GM12878 (cell line): ENCODE measurements around the gene EGFL8. TPM values are rescaled to one million over a fixed set of nuclear protein-coding genes. Genes with fewer than 3 reads are reported as not detected.

Source experiments
- ATAC-seq: fragments of 200-7000 bp; cut with Tn5 transposase; 3 replicates; pipeline ENCODE4 v1.9.1; 2020; ENCODE audit warnings: mild to moderate bottlenecking, moderate library complexity
- BruUV-seq: library from RNA; stranded (reverse); fragments of 400-500 nt; replicated peaks from 2 replicates; lab custom pipeline; 2021; lab: Mats Ljungman, UMichigan
- CTCF ChIA-PET: fragments of 300-600 bp; sonication (Branson Sonifier 250); formaldehyde crosslinking; extraction: SDS; loops from one replicate; lab custom pipeline; 2021; ENCODE audit warnings: inconsistent platforms; lab: Yijun Ruan, JAX
- POLR2A ChIA-PET: fragments of 350-600 bp; formaldehyde crosslinking; extraction: SDS; loops from one replicate; lab custom pipeline; 2021; ENCODE audit warnings: inconsistent platforms; lab: Charles Lee
- RAD21 ChIA-PET: fragments of 300-600 bp; sonication (Branson Sonifier 250); formaldehyde crosslinking; loops from one replicate; lab custom pipeline; 2023; ENCODE audit warnings: antibody characterized with exemption; ENCODE audit not compliant: unreplicated experiment; lab: Charles Lee
- SMC1A ChIA-PET: fragments of 300-600 bp; sonication (Branson Sonifier 250); formaldehyde crosslinking; loops from one replicate; lab custom pipeline; 2023; ENCODE audit not compliant: unreplicated experiment, uncharacterized antibody; lab: Charles Lee
- DNase-seq: peaks from one replicate; pipeline ENCODE4 v3.0.0-alpha.2; 2011; ENCODE audit warnings: low read depth, low spot score
- FAIRE-seq: peaks from 3 replicates; lab custom pipeline; 2011; peaks lifted over from hg19 to GRCh38; lab: Jason Lieb, UNC
- H2AFZ ChIP-seq: 2 replicates; pipeline ENCODE4 v1.6.0; 2011; ENCODE audit warnings: low read depth, low read length, control low read depth; ENCODE audit not compliant: control insufficient read depth
- H3K27ac ChIP-seq: 2 replicates; pipeline ENCODE4 v1.5.1; 2011; ENCODE audit warnings: control low read depth; ENCODE audit not compliant: control insufficient read depth, insufficient read depth
- H3K27me3 ChIP-seq, 2 experiments: replicated peaks in 1 of 2; 2 replicates each; pipeline versions ENCODE4 v1.6.0 to v1.6.1; 2011; ENCODE audit warnings: low read length in 1 of 2; ENCODE audit not compliant: control insufficient read depth in 2 of 2, insufficient read depth in 2 of 2
- H3K36me3 ChIP-seq, 2 experiments: 2 replicates each; pipeline ENCODE4 v1.5.1; 2011; ENCODE audit warnings: low read length in 1 of 2; ENCODE audit not compliant: control insufficient read depth in 2 of 2, insufficient read depth in 2 of 2
- H3K4me1 ChIP-seq: 2 replicates; pipeline ENCODE4 v1.6.1; 2011; ENCODE audit warnings: mild to moderate bottlenecking, low read length, moderate library complexity, mixed read lengths; ENCODE audit not compliant: control insufficient read depth, insufficient read depth
- H3K4me2 ChIP-seq: 2 replicates; pipeline ENCODE4 v1.6.0; 2011; ENCODE audit warnings: control low read depth; ENCODE audit not compliant: control insufficient read depth, insufficient read depth
- H3K4me3 ChIP-seq: fragments of 200-600 bp; sonication (generic); 2 replicates; pipeline ENCODE4 v1.5.1; 2016
- H3K79me2 ChIP-seq: 2 replicates; pipeline ENCODE4 v1.6.0; 2011; ENCODE audit warnings: low read length; ENCODE audit not compliant: control insufficient read depth, insufficient read depth
- H3K9ac ChIP-seq: 2 replicates; pipeline ENCODE4 v1.8.0; 2011; ENCODE audit warnings: low read length, control low read depth, mixed read lengths; ENCODE audit not compliant: control insufficient read depth, insufficient read depth
- H3K9me3 ChIP-seq: replicated peaks from 3 replicates; pipeline ENCODE4 v1.5.1; 2011; ENCODE audit warnings: mild to moderate bottlenecking, low read length; ENCODE audit not compliant: control insufficient read depth, insufficient read depth
- H4K20me1 ChIP-seq: 2 replicates; pipeline ENCODE4 v1.6.0; 2011; ENCODE audit not compliant: control insufficient read depth, insufficient read depth
- NFYA ChIP-seq: IDR thresholded peaks from 2 replicates; pipeline ENCODE4 v1.6.1; 2011; ENCODE audit warnings: low read depth, mild to moderate bottlenecking, low read length, improper control_type of control experiment, borderline replicate concordance
- NR2C1 ChIP-seq: fragments of 450-650 bp; IDR thresholded peaks from 2 replicates; pipeline ENCODE4 v1.6.1; 2017; ENCODE audit warnings: antibody characterized with exemption, mild to moderate bottlenecking, moderate library complexity
- NRF1 ChIP-seq: conservative IDR thresholded peaks from 2 replicates; pipeline ENCODE4 v1.6.1; 2011; ENCODE audit warnings: mild to moderate bottlenecking, low read depth, low read length, improper control_type of control experiment
- POLR2A ChIP-seq: IDR thresholded peaks from 2 replicates; pipeline ENCODE4 v1.6.1; 2011; ENCODE audit warnings: low read depth, mild to moderate bottlenecking, low read length
- RAD51 ChIP-seq: fragments of 450-650 bp; IDR thresholded peaks from 2 replicates; pipeline ENCODE4 v1.6.1; 2016; ENCODE audit warnings: moderate library complexity, mild to moderate bottlenecking, inconsistent platforms
- STAT3 ChIP-seq: IDR thresholded peaks from 2 replicates; pipeline ENCODE4 v1.6.1; 2011; ENCODE audit warnings: low read depth, low read length, improper control_type of control experiment
- SUPT20H ChIP-seq: IDR thresholded peaks from 2 replicates; pipeline ENCODE4 v1.6.1; 2011; ENCODE audit warnings: low read depth, mild to moderate bottlenecking, low read length, moderate library complexity, borderline replicate concordance; ENCODE audit not compliant: control insufficient read depth
- YBX1 ChIP-seq: fragments of 450-650 bp; IDR thresholded peaks from 2 replicates; pipeline ENCODE4 v1.6.1; 2016; ENCODE audit warnings: antibody characterized with exemption
- WGBS: methylation state at CpG from one replicate; pipeline ENCODE4 v1.1.6; 2016; ENCODE audit warnings: low lambda C conversion rate; ENCODE audit not compliant: insufficient replicate concordance, insufficient coverage; ENCODE audit errors: missing lambda C conversion rate; 5-methylcytosine and 5-hydroxymethylcytosine counted together
- in situ Hi-C: fragments of 300-500 bp; cut with MboI; formaldehyde crosslinking; loops from 9 replicates; pipeline ENCODE4 v1.14.3; 2018; ENCODE audit warnings: mixed read lengths
- intact Hi-C: fragments of 100-400 bp; cut with micrococcal nuclease; formaldehyde crosslinking; loops from one replicate; pipeline ENCODE4 v1.14.2; 2022; ENCODE audit not compliant: unreplicated experiment
- polyA plus RNA-seq, 11 experiments: library from polyadenylated mRNA; depleted of rRNA in 4 of 11; unstranded in 6 of 11; stranded (reverse) in 5 of 11; fragments of >200 nt; fragmentation: Nextera tagmentation in 4 of 11; fragmentation: Illumina TruSeq in 1 of 11; extraction: Ambion mirVana in 4 of 11; extraction: Trizol in 1 of 11; gene quantifications; 1 replicate in 1 of 11; 2 replicates in 10 of 11; pipeline versions ENCODE4 v1.2.1 to v1.2.3, GENCODE V29; 2011 to 2016; ENCODE audit warnings: inconsistent platforms in 2 of 11, missing spikeins in 2 of 11, low read depth in 1 of 11
- total RNA-seq, 4 experiments: library from RNA; depleted of rRNA in 3 of 4; stranded (reverse); fragments of >200 nt in 3 of 4; fragmentation: Illumina TruSeq in 1 of 4; extraction: Trizol in 1 of 4; gene quantifications; 2 replicates each; pipeline versions ENCODE4 v1.2.1 to v1.2.3, GENCODE V29; 2013 to 2021
- TF ChIP-seq, protein P1 (sequence below): fragments of 450-650 bp; IDR thresholded peaks from 2 replicates; pipeline ENCODE4 v1.6.1; 2016; ENCODE audit warnings: mild to moderate bottlenecking, moderate library complexity, borderline replicate concordance

The EGFL8 gene
- total and polyA plus RNA-seq, 10 of the 15 experiments (the other 5 are each of a cell fraction or from before 2014, with no cell fraction given): 0.07 to 3.5 (median 1.4) TPM

- ChIA-PET CTCF (no interaction called here), POLR2A (interaction anchor here (1.5 kb wide), 1 partner anchor 46 kb away, joined by 6 read pairs; the partner anchor contains the start of gene ATF6B), RAD21 (no interaction called here), SMC1A (no interaction called here)
- Histone ChIP-seq H3K27ac (no peak overlapping the region), H3K79me2 (peaks cover 21% of the 10 kb centered on the region), H3K4me3 (no peak overlapping the region), H3K4me2 (peak overlapping the region; percentile 68), H3K36me3 (no peaks in the 10 kb centered on the region), H3K9me3 (no peaks in the 10 kb centered on the region), H3K4me1 (peaks cover 10% of the 10 kb centered on the region), H4K20me1 (no peaks in the 10 kb centered on the region), H2AFZ (no peak overlapping the region), H3K9ac (no peak overlapping the region), H3K27me3 (no peaks in the 10 kb centered on the region)
- TF ChIP-seq NRF1 (no peak), NR2C1 (no peak), STAT3 (no peak), POLR2A (no peak), RAD51 (no peak), YBX1 (no peak), SUPT20H (no peak), NFYA (no peak)
- TF ChIP-seq, protein P1, sequence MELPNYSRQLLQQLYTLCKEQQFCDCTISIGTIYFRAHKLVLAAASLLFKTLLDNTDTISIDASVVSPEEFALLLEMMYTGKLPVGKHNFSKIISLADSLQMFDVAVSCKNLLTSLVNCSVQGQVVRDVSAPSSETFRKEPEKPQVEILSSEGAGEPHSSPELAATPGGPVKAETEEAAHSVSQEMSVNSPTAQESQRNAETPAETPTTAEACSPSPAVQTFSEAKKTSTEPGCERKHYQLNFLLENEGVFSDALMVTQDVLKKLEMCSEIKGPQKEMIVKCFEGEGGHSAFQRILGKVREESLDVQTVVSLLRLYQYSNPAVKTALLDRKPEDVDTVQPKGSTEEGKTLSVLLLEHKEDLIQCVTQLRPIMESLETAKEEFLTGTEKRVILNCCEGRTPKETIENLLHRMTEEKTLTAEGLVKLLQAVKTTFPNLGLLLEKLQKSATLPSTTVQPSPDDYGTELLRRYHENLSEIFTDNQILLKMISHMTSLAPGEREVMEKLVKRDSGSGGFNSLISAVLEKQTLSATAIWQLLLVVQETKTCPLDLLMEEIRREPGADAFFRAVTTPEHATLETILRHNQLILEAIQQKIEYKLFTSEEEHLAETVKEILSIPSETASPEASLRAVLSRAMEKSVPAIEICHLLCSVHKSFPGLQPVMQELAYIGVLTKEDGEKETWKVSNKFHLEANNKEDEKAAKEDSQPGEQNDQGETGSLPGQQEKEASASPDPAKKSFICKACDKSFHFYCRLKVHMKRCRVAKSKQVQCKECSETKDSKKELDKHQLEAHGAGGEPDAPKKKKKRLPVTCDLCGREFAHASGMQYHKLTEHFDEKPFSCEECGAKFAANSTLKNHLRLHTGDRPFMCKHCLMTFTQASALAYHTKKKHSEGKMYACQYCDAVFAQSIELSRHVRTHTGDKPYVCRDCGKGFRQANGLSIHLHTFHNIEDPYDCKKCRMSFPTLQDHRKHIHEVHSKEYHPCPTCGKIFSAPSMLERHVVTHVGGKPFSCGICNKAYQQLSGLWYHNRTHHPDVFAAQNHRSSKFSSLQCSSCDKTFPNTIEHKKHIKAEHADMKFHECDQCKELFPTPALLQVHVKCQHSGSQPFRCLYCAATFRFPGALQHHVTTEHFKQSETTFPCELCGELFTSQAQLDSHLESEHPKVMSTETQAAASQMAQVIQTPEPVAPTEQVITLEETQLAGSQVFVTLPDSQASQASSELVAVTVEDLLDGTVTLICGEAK: no peak
- no TSS peak for BruUV-seq
- DNase-seq: no peak
- FAIRE-seq: no peak
- in situ Hi-C loops: no loop called here
- intact Hi-C loops: no loop called here
- no peak for ATAC-seq
- 100% methylated on average over 1 of the region's 1 CpG for WGBS
Measured at GRCh38 chr6:32174416-32174815, 10.0 kb downstream of the EGFL8 start.
